SW480 (cell line): ENCODE results near the gene TAMM41.
"Not testable (repeated sequence)": the region's sequence is repeated elsewhere in the genome, so short reads cannot be mapped to it uniquely, and the experiment has no call there.

Experiments used
- DNase-seq: peaks from one replicate; pipeline ENCODE4 v3.0.0-alpha.2; 2016; ENCODE audit warnings: low spot score

The TAMM41 gene

DNA sequence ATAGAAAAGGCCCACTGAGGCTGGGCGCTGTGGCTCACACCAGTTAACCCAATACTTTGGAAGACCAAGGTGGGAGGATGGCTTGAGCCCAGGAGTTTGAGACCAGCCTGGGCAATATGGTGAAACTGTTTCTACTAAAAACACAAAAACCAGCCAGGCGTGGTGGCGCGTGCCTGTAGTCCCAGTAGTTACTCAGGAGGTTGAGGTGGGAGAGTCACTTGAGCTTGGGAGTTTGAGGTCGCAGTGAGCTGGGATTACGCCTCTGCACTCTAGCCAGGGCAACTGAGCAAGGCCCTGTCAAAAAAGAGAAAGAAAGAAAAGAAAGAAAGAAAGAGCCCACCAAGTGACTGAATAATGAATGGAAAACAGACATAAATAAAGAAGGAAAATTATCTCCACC lies 32.0 kb downstream of the TAMM41 start:
- no peak for DNase-seq

DNA sequence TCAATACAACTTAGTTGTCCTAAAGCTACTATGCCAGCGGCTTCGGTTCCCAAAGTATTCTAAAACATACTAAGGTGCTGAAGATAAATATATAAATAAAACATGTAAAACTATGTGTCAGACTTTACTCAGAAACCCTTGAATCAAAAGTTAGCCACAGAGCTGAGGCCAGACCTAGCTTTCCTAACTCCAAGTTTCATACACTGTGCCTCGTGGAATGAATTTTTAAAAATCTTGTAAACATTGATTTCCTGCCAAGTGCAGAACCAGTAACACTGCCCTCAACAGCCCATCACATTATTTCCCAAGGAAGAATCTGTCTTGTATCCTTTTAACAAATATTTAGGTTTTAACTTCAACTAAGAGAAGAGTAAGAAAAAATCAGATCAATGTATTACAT lies 36.4 kb downstream of the TAMM41 start:
- DNase-seq, result no peak

- no peak for DNase-seq
Measured at GRCh38 chr3:11808231-11808630, 38.5 kb downstream of the TAMM41 start.

DNA sequence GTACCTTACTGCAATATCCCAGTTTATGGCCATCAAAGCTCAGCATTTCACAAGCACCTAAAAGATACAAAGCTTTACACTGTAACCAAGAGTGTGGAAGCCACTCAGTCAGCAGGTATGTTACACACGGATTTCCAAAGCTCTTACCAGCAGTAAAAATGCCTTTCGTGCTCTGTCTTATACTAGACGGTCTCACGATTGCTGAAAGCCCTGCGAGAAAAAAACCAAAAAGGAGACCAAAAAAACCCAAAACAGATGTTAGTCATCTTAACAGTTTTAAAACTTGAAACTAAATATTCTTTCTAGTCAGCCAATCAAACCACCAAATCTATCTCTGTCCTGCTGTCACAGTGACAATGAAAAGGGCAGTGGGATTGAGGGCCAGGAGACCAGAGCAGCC lies 39.0 kb downstream of the TAMM41 start:
- DNase-seq, result no peak

- DNase-seq, result no peak
Measured at GRCh38 chr3:11805716-11806115, 41.0 kb downstream of the TAMM41 start.

DNA sequence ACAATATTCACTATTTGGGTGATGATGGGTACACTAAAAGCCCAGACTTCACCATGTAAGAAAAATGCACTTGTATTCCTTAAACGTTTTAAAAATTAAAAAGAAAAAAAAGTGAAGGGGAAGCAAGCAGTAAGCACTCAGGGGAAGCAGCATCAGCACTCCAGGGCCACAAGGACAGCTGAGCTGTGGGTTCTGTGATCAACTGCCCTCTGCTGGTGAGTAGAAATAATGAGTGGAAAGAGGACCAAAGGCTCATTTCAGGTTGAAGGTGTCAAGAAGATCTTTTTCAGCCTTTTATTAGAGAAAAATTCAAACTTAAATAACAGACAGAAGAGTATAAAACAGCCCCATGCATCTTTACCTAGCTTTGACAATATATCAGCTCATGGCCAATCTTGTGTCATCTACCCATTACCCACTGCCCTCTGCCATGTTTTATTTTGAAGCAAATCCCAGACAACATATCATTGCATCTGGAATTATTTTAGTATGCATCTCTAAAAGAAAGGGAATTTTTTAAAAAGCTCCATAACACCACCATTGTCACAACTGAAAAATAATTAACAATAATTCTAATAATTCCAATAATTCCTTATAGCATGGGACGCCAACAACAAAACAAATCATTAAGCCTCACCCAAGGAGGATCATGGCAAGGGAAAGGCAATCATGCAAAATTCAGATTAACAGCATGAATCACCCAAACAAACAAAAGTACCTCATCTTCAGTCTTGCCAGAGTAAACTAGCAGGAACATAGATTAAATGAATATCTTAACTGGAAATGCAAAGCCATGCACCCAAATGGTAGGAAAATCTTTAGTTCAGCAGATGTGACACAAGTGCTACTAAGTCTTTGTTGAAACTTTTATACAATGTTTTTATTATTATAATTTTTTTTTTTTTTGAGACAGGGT lies 42.5 kb downstream of the TAMM41 start:
- DNase-seq, result peak; percentile 69

DNA sequence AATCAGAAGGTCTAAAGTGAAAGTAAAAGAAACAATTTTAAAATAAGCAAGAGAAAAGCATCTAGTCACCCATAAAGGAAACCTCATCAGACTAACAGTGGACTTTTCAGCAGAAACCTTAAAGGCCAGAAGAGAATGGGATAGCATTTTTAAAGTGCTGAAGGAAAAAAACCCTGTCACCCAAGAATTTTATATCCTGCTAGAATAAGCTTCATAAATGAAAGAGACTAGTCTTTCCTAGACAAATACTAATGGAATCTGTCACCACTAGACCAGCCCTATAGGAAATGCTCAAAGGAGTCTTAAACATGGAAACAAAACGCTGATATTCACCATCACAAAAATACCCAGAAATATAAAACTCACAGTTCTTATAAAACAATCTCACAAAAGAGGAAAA lies 46.9 kb downstream of the TAMM41 start:
- DNase-seq, result no peak

- DNase-seq, result no peak
Measured at GRCh38 chr3:11794927-11795326, 51.8 kb downstream of the TAMM41 start.

DNA sequence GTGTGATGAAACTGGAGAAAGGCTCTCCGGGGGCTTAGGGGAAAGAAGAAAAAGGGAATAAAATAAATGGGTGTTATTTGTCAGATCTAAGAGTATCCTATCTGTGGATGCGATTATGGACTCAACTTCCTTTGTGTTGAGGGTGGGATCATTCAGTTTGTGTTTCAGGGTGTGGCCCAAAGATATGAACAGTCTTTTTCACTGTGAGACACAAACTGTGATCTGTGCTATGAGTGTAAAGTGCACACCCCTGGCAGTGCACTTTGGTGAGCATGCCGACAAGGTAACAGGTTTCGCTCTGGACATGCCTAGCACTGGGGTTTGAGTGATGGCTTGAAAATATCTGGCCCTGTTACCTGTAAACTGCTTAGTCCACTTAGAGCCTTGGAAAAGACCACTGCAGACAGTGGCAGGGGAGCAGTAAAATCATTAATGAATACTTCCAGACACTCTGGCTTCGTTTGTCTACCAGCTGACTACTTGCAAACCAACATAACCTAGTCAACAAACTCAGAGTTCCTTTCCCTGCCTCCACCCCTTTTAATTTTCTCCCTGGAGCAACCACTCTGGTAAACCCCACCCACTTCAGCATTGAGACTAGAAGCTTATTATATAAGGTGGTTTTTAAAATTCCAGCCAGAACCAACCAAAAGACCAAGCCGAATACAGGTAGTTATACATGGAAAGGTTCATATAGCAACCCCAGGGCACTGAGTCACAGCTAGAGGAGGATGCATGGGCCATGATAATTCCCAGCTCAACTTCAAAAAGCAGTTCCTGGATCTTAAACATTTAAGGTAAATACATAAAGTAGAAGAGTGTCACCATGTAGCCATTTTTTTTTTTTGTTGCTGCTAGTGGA lies 55.1 kb downstream of the TAMM41 start:
- no peak for DNase-seq

- no peak for DNase-seq
Measured at GRCh38 chr3:11789412-11789811, 57.3 kb downstream of the TAMM41 start.

- DNase-seq, result no peak
Measured at GRCh38 chr3:11784971-11785377, 61.7 kb downstream of the TAMM41 start.

- no peak for DNase-seq
Measured at GRCh38 chr3:11780341-11780740, 66.3 kb downstream of the TAMM41 start.

DNA sequence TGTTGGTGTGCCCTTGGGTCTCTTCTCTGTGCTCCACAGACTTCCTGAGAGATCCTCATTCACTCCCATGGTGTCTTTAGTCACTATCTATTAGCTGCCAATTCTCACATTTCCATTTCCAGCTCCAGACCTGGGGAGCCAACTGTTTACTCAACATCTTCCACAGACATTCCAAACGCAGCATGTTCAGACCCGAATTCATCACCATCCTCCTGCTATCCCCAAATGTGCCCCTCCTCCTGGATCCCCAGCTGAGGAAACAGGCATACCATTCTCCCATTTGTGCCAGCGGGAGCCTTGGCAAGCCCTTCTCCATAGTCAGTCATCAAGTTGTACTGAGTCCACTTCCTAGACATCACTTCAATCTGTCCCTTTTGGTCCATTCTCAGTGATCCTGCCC lies 67.1 kb downstream of the TAMM41 start:
- DNase-seq, result no peak

GRCh38 chr3:11778248-11778647 lies 68.4 kb downstream of the TAMM41 start:
- DNase-seq, result no peak

- DNase-seq, result no peak
Measured at GRCh38 chr3:11776346-11776745, 70.3 kb downstream of the TAMM41 start.

- DNase-seq, result no peak
Measured at GRCh38 chr3:11775493-11775892, 71.2 kb downstream of the TAMM41 start.

GRCh38 chr3:11774296-11774877 lies 72.3 kb downstream of the TAMM41 start:
- peak; percentile 66 for DNase-seq

DNA sequence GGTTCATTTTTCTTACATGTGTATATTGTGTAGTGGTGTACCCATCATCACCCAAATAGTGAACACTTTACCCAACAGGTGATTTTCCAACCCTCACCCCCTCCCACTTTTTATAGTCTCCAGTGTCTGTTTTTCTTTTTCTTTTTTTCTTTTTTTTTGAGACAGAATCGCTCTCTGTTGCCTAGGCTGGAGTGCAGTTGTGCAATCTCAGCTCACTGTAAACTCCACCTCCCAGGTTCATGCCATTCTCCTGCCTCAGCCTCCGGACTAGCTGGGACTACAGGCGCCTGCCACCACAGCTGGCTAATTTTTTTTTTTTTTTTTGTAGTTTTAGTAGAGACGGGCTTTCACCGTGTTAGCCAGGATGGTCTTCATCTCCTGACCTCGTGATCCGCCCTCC lies 74.8 kb downstream of the TAMM41 start:
- DNase-seq, result not testable (repeated sequence)

GRCh38 chr3:11770477-11771391 lies 76.0 kb downstream of the TAMM41 start:
- peak; percentile 97 for DNase-seq

DNA sequence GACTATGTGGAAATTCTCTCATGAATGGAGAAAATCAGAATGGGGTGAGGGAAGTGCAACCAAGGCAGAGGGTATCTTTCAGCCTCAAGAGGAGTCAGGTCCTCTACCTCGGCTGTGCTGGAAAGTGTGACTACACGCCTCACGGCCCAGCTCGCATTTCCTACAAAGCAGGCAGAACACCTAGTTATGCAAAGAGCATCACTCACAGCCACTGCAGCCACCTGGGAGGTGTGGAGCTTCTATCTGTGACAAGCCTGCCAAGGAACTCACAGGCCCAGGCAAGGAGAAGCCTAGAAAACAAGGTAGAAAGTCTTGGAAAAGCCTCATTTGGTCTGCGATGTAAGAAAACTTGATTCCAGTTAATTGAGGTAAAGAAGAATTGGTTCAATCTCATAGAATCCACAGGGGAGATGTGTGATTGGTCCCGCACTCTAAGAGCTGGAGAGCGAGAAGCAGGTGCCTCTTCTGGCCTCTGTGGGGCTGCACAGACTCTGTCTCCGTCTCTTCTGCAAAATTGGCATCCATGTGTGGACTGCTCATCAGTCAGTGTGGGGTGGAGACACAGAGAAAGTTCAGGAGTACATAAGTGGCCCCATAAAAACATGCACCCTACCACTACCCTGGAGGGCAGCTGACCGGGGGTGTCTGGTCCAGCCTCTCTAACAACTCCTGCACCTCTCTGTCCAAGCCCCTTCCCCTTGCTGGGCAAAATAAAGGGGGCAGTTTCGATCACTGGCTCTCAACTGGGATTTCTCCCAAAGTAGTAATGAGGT lies 76.8 kb downstream of the TAMM41 start:
- no peak for DNase-seq

- DNase-seq, result no peak
Measured at GRCh38 chr3:11768604-11769003, 78.1 kb downstream of the TAMM41 start.
